Measurements from ENCODE around the gene STAB2.

GRCh38 chr12:103813426-103813825, 226.4 kb downstream of the STAB2 start:
- no peak for TF ChIP-seq JUND (IDR thresholded peaks at IDR 0.05)
- no peak for TF ChIP-seq SIN3A (IDR thresholded peaks at IDR 0.05; ENCODE audit: low read depth)
- no peak for TF ChIP-seq CTCF (IDR thresholded peaks at IDR 0.05 in 2 of 3, conservative IDR thresholded peaks at IDR 0.05 in 1 of 3; ENCODE audit: borderline replicate concordance in 1 of 3, insufficient read depth in 1 of 3, low read depth in 2 of 3, low read length in 2 of 3)
